NCI-H82 treated with DMSO at 0.1 percent for 48 hours (cell line): ENCODE measurements around the gene ITPKB.
"Not testable (repeated sequence)": the region's sequence is repeated elsewhere in the genome, so short reads cannot be mapped to it uniquely, and the experiment has no call there.

Experiments
- DNase-seq: peaks from one replicate; lab custom pipeline; 2025; ENCODE audit not compliant: unreplicated experiment; lab: John Stamatoyannopoulos, UW

ITPKB gene

DNA sequence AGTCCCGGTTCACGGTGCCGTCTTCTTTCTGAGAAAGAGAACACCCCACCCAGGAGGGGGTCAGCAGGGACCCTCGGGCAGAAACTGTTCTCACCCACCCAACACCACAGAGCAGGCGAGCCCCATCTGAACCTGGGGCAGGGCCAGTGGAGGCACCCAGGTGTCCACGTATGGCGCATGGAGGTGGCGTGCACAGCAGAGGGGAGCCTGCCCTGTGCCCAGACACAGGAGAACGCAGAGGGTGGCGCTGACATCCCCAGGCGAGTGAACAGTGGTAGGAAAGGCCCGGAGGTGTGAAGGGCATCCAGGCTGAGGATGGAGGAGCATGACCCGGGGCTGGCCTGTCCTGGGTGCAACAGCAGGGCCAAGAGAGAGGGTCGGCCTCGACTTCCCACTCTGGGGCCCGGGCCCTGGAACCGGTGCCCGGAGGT is 99.4 kb downstream of the ITPKB start:
- no peak for DNase-seq

- not testable (repeated sequence) for DNase-seq
These were observed 99.9 kb downstream of the ITPKB start for GRCh38 chr1:226639206-226639605.

DNA sequence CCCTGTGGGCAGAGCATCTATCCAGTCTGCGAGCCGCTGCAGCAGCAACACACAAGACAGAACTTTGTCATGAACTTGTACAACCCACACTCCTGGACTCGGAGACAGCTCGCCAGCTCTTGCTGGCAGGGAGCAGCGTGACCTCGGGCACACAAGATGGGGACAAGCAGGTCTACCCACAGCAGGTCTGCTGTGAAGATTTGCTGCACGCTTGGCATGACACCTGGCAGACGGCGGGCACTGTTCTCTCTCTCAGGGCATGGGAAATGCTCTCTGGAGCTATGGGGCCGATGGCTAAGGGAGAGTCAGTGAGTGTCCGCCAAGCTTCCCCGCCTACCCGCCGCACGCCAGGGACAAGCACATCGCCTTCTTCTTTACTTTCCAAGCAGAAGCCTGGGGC is 100.5 kb downstream of the ITPKB start:
- no peak for DNase-seq

GRCh38 chr1:226638001-226638601 is 101.0 kb downstream of the ITPKB start:
- no peak for DNase-seq

DNA sequence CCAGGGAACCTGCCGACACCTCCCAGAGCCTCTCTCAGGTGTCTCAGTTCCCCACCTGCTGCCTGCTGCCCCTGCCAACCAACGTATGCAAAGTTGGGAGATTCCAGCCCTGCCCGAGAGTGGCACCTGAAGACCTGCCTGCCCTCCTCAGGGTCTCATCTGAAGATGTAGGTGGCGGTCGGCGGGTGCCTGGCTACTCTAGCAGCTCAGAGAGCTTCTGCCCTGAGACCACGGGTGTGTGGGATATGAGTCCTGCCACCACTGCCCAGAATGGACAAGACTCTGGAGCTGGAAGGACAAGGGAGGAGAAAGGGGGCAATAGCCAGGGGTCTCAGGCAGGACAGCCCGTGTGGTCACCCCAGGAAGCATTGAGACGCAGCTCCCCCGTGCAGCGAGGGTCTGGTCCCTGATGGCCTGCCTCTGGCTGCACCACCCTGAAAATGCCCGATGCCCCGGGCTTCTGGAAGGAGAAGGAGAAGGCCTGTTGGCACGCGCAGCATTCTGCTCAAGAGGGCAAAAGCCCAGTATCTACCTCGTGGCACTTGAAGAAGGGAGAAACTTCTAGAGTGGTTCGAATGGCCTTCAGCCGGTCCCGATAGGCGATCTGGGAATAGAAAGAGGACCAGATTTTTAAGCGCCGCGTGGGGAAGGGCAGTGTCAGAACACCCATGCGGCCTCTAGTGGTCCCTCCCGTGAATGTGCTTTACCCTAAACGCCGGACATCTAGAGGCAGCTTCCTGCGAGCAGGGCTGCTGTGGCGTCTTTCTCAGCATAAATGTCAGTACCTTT is 101.7 kb downstream of the ITPKB start:
- DNase-seq = peak; percentile 29

- DNase-seq = no peak
These were observed 102.3 kb downstream of the ITPKB start for GRCh38 chr1:226636847-226637096.

DNA sequence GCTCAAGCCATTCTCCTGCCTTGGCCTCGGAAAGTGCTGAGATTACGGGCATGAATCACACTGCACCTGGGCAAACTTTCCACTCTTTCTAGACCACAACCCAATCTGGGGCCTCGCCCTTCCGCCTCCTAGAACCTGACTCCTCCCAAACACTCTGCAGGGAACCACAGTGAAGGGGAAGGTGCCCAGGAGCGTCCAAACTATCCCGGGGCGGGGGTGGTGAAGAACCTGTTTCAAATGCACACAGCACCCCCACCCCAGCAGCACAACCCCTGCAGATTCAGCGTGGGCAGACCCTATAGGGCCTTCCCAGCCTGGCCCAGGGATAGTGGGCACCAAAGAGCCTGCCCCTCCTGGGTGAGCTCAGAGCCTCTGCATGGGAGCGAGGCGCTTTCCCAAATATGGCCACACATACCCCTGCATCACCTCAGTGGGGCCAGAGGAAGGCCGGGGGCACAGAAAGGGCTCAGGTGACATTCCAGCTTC is 103.6 kb downstream of the ITPKB start:
- no peak for DNase-seq

- no peak for DNase-seq
These were observed 104.4 kb downstream of the ITPKB start for GRCh38 chr1:226634611-226635246.

DNA sequence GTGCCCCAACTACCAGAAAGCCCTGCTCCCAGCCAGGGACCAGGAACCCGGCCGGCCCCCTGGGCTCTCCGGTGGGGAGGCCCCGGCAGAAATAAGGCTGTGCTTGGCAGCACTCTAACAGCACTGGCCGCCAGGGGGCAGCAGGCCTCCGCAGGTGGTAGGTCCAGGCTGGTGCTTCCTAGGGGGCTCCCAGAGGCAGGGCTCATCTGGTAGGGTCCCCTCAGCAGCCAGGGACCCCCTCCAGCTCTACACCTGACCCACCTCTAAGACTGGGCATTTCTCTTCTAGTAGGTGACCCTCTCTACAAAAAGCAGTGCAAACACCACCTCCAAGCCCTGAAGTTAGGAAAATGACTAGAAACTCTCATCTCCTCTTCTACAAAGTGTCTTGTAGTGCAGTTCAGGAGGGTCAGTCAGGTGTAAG is 104.9 kb downstream of the ITPKB start:
- peak; percentile 63 for DNase-seq

DNA sequence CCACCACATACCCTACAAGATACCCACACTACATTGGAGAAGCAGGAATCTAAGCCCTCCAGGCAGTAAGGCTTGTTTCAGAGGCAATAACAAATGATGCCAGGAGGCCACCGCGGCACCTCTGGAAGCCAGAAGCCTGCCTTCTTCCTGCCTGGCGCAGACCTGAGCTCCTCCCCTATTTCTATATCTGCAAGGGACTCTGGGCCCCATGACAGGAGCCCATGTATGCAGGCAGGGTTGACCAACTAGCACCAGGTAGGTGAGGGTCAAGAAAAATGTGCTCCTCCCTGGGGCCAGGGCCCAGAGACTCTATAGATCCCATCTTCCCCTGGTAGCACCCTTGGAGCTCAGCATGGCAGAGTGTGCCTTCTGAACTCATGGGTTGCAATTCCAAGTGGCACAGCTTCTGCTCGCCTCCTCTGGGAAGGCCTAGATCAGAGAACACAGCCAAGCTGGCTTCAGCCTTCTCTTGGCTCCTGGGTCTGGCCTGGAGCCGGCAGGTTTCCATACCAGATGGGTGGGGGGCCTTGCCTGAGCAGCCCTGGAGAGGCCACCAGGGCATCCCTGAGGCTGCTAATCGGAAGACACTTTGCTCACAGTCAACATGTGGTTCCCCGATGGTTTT is 105.4 kb downstream of the ITPKB start:
- DNase-seq = no peak

GRCh38 chr1:226632922-226633351 is 106.1 kb downstream of the ITPKB start:
- DNase-seq = no peak

- DNase-seq = no peak
These were observed 106.8 kb downstream of the ITPKB start for GRCh38 chr1:226632169-226632879.

GRCh38 chr1:226631229-226632000 is 107.7 kb downstream of the ITPKB start:
- no peak for DNase-seq

DNA sequence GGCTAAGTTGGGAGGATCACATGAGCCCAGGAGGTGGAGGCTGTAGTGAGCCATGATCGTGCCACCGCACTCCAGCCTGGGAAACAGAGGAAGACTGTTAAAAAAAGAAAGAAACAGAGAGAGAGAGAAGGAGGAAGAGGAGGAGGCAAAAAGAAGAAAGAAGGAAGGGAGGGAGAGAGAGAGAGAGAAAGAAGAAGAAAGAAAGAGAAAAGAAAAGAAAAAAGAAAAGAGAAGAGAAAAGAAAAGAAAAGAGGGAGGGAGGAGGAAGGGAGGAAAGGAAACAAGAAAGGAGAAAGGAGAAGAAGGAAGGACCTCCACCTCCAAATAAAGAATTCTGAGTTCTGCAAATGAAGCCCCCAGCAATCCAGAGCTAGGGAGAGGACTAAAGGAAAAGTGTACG is 108.5 kb downstream of the ITPKB start:
- DNase-seq = no peak

- DNase-seq = no peak
These were observed 109.1 kb downstream of the ITPKB start for GRCh38 chr1:226629896-226630550.

DNA sequence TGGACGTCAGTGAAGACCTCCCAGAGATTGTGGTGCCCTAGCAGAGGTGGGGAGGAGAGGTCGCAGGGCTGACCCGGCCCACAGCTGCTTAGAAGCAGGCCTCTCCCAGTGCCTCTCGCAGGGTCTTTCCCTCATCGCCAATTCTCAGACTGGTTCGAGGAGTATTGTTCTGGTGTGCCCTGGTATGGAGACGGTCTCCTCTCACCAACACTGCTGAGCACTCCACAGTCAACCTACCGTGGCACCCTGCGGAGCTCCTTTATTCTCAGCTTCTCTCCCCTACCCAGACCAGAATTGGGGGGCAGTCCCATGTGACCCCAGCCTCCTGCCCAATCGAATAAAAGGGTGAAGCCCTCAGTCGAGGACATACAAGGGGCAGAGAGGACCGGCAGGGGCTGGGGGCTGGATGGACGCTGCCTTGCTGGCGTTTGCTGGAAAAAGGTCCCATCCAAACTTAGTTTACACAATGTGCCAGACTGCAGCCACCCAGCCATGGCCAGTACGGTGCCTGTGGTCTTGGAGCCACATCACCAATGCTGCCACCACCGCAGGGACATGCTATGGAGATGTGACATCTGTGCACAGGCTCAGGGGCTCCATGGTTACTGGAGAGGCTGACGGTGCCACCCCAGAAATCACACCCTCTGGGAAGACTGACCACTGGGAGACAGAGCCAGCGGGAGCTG is 109.7 kb downstream of the ITPKB start:
- DNase-seq = no peak

GRCh38 chr1:226628612-226629155 is 110.4 kb downstream of the ITPKB start:
- no peak for DNase-seq

DNA sequence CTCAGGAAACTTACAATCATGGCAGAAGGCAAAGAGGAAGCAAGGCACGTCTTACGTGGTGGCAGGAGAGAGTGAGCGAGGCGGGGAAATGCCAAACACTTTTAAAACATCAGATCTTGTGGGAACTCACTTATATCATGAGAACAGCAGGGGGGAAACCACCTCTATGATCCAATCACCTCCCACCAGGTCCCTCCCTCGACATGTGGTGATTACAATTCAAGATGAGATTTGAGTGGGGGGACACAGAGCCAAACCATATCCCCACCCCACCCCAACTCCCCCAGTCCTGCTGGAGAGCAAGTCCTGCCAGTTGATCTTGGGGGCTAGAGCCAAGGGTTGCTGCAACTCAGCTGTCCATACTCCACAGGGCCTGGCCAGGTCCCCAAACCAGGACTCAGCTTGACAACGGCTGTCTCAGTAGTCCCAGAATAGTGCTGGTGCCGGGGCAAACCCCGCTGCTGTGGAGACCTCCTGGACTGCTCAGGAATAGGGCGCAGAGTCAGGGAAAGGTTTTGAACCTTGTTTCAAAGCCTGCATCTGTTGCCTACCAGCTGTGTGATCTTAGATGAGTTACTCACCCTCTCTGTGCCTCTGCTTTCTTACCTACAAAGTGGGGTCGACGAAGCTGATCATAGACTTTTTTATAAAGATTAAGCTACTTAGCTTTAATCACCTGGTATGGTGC is 111.0 kb downstream of the ITPKB start:
- no peak for DNase-seq
